GM19023 (cell line): ENCODE data around the gene NCBP2L.

Experiments
- ATAC-seq: cut with Tn5 transposase; IDR thresholded peaks from one replicate; pipeline ENCODE4 v1.9.1; 2021; ENCODE audit warnings: mild to moderate bottlenecking, moderate library complexity; ENCODE audit not compliant: unreplicated experiment

Gene NCBP2L

GRCh38 chrX:107777536-107777832 is at the start of gene NCBP2L:
Gene NCBP2L, plus strand, starts transcription at chrX:107777733. Its CDS starts 16,488 bp downstream, at chrX:107794221.
- no peak for ATAC-seq

GRCh38 chrX:107728371-107729099 is 49.0 kb upstream of the NCBP2L start:
- no peak for ATAC-seq

GRCh38 chrX:107729558-107730297 is 47.8 kb upstream of the NCBP2L start:
- peak; percentile 92 for ATAC-seq

- no peak for ATAC-seq
These were observed 47.3 kb upstream of the NCBP2L start for GRCh38 chrX:107730298-107730655.

GRCh38 chrX:107730991-107731766 is 46.4 kb upstream of the NCBP2L start:
- ATAC-seq, result no peak

- no peak for ATAC-seq
These were observed 45.6 kb upstream of the NCBP2L start for GRCh38 chrX:107731831-107732502.

GRCh38 chrX:107733686-107734085 is 43.8 kb upstream of the NCBP2L start:
- ATAC-seq, result no peak

GRCh38 chrX:107734646-107735045 is 42.9 kb upstream of the NCBP2L start:
- ATAC-seq, result no peak

- no peak for ATAC-seq
These were observed 40.6 kb upstream of the NCBP2L start for GRCh38 chrX:107736781-107737531.

- ATAC-seq, result no peak
These were observed 39.3 kb upstream of the NCBP2L start for GRCh38 chrX:107738272-107738671.

GRCh38 chrX:107738768-107739167 is 38.8 kb upstream of the NCBP2L start:
- no peak for ATAC-seq

GRCh38 chrX:107739541-107739940 is 38.0 kb upstream of the NCBP2L start:
- ATAC-seq, result no peak

- peak; percentile 18 for ATAC-seq
These were observed 36.1 kb upstream of the NCBP2L start for GRCh38 chrX:107741404-107741790.

- ATAC-seq, result no peak
These were observed 34.8 kb upstream of the NCBP2L start for GRCh38 chrX:107742700-107743191.

- no peak for ATAC-seq
These were observed 33.5 kb upstream of the NCBP2L start for GRCh38 chrX:107743995-107744394.

- no peak for ATAC-seq
These were observed 32.7 kb upstream of the NCBP2L start for GRCh38 chrX:107744868-107745267.

GRCh38 chrX:107747596-107748161 is 29.9 kb upstream of the NCBP2L start:
- ATAC-seq, result no peak

- no peak for ATAC-seq
These were observed 29.0 kb upstream of the NCBP2L start for GRCh38 chrX:107748506-107748905.

- no peak for ATAC-seq
These were observed 27.3 kb upstream of the NCBP2L start for GRCh38 chrX:107750263-107750662.

- no peak for ATAC-seq
These were observed 26.6 kb upstream of the NCBP2L start for GRCh38 chrX:107750861-107751445.
